Posterior cingulate gyrus (tissue), 11 donors: ENCODE data around the gene TYW1B.
A peak's percentile ranks its signal among the peaks of the same experiment; 100 is the strongest.
"Not testable (repeated sequence)": the region's sequence is repeated elsewhere in the genome, so short reads cannot be mapped to it uniquely, and the experiment has no call there.

Experiments
- DNase-seq, 10 donors: peaks; one replicate each; pipeline versions ENCODE4 v3.0.0 to v3.0.0-alpha.2; 2020 to 2021; ENCODE audit warnings: mixed read lengths in 3 of 10
- intact Hi-C: fragments of 100-400 bp; cut with DNase I; formaldehyde crosslinking; loops from one replicate; pipeline ENCODE4 v1.15.1; 2023

Gene TYW1B, protein sequence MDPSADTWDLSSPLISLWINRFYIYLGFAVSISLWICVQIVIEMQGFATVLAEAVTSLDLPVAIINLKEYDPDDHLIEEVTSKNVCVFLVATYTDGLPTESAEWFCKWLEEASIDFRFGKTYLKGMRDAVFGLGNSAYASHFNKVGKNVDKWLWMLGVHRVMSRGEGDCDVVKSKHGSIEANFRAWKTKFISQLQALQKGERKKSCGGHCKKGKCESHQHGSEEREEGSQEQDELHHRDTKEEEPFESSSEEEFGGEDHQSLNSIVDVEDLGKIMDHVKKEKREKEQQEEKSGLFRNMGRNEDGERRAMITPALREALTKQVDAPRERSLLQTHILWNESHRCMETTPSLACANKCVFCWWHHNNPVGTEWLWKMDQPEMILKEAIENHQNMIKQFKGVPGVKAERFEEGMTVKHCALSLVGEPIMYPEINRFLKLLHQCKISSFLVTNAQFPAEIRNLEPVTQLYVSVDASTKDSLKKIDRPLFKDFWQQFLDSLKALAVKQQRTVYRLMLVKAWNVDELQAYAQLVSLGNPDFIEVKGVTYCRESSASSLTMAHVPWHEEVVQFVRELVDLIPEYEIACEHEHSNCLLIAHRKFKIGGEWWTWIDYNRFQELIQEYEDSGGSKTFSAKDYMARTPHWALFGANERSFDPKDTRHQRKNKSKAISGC

DNA sequence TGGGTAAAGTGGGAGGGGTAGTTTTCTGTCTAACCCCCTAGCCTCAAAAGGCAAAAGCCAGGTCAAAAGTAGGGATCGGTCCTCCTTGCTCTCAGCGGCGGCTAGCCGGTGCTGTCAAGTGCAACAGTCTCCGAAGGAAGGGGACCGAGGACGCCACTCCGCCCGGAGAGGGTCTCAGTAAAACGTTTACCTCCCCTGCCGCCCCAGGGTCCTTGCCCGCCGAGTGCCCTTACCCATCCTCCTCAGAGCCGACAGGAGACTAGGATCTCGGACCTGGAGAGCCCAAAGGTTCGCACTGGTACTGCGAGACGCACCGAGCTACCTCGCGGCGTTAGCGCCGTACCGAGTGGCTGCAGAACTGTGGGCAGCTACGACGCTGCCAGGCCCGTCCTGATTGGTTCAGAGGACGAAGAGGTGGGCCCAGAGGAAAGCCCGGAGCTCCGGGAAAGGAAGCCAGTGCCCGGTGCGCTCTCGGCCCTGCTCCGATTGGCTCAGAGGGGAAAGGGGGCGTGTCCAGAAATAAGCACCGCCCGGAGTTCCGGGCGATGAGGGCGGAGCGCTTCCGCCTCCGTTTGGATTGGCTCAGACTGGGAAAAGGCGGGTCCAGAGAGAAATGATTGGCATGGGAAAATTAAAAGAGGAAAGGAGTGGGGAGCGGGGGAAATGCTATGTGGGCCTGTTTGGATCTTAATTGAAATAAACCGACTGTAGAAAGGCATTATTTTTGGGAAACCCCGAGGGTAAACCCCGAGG is at the start of gene TYW1B:
TYW1B (minus strand) TSS at position 362 of the 753 bp plus-strand sequence; CDS start at position 237, 125 bp downstream.
- peak; percentile 95 to 100 (median 98) for DNase-seq
- intact Hi-C loops: not testable (repeated sequence)

DNA sequence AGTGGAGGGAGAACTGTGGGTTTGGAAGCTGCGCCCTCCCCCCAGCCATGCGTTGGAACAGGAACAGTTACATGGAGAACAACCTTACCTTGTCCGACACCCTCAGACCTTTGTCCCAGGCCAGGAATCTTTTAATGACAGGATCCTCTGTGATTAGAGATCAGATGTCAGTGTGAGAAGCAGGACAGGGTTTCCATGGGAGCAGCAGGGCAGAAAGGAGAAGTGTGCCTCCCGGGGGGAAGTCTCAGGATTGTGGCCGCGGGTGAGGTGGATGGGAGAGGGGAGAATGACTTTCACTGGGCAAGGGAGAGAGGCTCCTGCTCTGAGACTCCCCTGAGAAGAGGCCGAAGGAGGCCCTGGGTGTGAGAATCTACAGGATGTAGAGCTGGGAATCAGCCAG is 39.6 kb upstream of the TYW1B start:
- intact Hi-C loops, DNase-seq: not testable (repeated sequence)

DNA sequence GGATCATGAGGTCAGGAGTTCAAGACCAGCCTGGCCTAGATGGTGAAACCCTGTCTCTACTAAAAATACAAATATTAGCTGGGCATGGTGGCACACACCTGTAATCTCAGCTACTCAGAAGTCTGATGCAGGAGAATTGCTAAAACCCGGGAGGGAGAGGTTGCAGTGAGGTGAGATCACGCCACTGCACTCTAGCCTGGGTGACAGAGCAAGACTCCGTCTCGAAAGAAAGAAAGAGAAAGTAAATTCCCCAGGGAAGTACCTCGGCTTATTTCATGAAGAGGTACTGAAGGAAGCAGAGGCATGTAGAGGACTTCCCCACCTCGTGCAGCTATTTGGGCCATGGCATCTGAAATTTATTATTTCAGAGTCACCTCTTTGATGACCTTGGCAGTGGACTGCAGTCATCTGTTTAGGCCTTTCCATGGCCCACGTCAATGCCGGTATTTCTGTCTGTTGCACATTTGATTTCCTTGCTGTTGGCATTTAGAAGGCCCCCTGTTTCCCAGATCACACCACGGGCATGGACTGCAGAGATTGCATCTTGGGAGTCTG is 30.9 kb upstream of the TYW1B start:
- intact Hi-C loops, DNase-seq: not testable (repeated sequence)

DNA sequence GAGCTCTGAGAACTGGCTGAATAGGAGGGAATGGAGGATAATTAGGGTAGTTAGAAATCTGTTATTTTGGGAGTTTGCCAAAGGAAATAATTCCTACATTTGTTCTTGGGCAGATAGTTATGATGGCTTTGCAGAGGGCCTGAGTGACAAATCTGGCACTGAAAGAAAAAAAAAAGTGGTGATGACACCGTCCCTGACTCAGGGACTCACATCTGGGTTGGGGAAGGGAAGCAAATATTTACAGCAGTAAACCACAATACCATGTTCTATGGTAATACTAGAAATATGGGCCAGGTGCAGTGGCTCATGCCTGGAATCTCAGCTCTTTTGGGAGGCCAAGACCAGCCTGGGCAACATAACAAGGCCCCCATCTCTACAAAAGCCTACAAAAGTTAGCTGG is 29.9 kb upstream of the TYW1B start:
- intact Hi-C loops, DNase-seq: not testable (repeated sequence)

DNA sequence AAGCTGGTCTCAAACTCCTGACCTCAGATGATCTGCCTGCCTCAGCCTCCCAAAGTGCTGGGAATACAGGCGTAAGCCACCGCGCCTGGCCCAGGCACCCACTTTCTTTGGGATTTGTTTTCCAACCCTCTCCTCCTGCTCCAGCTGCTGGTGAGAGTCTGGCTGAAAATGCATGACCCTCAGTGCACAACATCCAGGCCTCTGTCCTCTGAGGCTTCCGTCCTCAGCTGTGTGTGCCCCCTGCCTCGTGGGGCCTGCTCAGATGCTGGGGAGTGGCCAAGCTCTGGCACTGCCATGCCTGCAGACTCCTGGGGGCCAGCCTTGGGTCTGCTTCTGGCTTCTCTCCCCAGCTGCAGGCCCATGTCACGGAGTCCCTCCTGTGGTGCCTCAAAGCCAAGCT is 27.3 kb upstream of the TYW1B start:
- intact Hi-C loops: not testable (repeated sequence)

DNA sequence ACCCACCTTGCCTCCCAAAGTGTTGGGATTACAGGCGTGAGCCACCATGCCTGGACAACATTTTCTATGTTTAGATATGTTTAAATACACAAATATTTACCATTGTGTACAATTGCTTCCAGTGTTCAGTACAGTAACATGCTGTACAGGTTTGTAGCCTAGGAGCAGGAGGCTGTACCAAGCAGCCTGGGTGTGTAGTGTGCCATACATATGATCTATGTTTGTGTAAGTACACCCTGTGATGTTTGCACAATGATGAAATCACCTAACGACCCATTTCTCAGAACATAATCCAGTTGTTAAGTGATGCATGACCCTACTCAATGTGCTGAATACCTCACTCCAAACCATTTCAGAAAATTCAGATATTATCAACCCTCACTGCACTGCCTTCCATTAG is 24.9 kb upstream of the TYW1B start:
- DNase-seq, intact Hi-C loops: not testable (repeated sequence)

More for the DNA sequence above, 27.3 kb upstream of the TYW1B start:
- DNase-seq: not testable (repeated sequence)

DNA sequence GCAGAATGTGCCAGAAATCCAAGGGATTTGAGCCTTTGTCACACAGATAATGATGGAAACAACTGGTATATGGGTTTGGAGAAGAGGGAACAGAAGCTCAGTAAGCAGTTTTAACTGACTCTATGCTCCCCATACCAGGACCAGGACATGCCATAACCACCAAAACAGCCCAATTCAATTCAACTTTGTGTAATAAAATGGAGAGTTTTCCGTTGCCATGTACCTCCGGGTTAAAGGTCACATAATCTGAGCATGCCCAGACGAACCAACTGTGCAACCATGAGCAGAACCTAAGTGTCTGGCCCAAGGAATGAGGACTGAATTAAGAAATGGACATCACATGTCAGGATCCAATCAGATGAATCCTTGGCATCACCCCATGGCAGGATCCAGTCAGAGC is 22.7 kb upstream of the TYW1B start:
- intact Hi-C loops, DNase-seq: not testable (repeated sequence)

DNA sequence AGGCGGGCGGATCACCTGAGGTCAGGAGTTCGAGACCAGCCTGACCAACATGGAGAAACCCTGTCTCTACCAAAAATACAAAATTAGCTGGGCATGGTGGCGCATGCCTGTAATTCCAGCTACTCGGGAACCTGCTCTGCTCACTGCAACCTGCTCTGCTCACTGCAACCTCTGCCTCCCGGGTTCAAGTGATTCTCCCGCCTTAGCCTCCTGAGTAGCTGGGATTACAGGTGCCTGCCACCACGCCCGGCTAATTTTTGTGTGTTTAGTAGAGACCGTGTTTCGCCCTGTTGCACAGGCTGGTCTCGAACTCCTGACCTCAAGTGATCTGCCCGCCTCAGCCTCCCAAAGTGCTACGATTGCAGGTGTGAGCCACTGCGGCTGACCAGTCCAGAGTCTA is 16.1 kb upstream of the TYW1B start:
- DNase-seq, intact Hi-C loops: not testable (repeated sequence)

DNA sequence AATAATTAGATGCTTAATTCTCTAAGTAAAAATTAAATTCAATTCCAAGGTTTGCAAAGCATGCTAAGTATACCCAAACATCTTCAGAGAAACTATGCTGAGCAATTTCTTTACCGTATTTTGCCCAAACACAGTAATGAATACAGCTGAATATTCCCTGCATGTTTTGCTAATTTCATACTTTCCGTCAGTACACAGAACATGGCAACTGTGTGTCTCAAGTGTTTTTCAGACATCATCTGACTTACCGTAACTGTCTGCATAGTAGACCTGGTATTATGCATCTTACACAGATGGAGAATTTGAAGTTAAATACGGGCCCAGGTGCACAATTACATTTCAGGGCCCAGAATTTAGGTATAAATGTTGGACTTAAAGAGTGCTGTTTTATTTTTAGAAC is 15.2 kb upstream of the TYW1B start:
- intact Hi-C loops, DNase-seq: not testable (repeated sequence)

DNA sequence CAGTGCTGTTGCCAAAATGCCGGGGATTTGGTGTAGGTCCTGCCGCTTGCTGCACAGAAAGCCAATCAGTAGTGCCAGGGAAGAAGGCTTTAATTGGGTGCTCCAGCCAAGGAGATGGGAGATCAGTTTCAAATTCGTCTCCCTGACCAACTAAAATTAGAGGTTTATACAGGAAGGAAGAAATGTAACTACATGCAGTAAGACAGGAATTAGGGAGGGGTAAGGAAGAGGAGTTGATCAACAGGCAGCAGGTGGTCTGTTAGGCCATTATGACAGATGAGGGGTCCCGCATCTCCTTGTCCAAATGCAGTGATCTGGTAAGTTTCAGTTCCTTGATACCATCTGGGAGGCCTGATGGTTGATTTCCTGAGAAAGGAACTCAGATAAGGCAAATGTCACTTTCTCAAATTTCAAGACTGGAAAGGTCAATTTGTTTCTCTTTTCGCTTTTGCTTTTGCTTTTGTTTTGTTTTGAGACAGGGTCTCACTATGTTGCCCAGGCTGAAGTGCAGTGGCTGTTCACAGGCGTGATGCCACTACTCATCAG is 13.0 kb upstream of the TYW1B start:
- DNase-seq, intact Hi-C loops: not testable (repeated sequence)

DNA sequence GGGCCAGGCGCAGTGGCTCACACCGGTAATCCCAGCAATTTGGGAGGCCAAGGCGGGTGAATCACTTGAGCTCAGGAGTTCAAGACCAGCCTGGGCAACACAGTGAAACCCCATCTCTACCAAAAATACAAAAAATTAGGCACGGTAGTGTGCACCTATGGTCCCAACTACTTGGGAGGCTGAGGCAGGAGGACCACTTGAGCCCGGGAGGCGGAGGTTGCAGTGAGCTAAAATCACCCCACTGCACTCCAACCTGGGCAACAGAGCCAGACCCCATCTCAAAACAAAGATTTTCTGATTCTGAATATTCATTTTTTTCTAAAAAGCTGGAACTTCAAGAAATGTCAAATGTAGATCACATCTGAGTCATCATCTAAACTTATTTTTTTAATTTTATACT is 10.3 kb upstream of the TYW1B start:
- DNase-seq, intact Hi-C loops: not testable (repeated sequence)

DNA sequence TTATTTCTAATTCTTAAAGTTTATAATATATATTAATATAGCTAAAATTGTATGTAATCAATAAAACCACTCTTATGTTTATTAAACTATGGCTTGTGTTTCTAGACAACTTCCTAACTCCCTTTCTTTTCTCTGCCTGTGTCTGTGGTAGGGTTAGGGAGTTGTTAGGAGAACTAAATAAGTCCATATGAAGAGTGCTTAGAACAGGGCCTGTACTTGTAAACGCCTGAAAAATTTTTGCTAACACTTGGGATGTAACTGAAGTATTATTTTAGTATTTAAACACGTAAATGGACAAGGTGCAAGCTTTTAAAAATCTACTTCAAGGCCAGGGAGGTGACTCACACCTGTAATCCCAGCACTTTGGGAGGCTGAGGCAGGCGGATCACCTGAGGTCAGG is 9.3 kb upstream of the TYW1B start:
- DNase-seq, intact Hi-C loops: not testable (repeated sequence)

DNA sequence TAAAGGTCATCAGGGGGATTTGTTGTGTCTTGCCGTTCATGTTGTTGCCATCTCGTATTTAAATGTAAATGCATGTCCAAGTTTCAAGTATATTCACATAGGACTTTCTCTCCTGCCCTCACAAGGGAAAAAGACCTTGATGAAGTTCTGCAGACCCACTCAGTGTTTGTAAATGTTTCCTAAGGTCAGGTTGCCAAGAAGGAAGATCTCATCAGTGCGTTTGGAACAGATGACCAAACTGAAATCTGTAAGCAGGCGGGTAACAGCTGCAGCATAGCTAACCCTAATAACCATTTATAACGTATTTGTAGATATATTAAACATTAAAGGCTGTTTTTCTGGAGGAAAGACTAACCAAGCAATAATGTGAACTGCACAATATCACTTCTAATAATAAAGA is 2.6 kb upstream of the TYW1B start:
- intact Hi-C loops, DNase-seq: not testable (repeated sequence)

DNA sequence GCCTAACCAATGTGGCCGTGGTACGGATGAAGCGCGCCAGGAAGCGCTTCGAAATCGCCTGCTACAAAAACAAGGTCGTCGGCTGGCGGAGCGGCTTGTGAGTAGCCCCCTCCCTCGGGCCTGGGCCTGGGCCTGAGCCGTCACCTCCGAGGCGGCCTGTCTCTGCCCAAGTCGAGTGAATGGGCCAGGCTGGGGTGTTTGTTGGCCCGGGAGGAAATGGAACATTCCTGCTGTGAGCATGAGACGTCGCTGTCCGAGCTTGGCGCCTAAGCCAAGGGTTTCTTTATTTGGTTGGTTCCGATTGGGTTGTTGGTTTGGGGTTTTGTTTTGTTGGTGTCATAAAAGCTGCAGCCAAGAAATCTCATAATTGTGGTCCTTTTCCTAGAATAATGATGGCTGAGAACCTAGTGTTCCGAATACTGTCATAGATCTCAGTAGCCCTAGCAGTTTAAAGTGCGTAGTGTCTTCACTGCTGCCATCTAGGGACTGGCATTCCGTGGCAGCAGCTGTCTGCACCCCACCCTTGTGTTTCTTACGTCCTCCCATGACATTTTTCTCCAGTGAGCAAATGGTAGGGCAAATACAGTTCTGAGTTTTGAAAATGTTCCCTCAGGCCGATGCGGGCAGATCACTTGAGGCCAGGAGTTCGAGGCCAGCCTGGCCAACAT is 1.8 kb upstream of the TYW1B start:
- DNase-seq: peak in 9 of 10 donors; percentile 19 to 90 (median 37)
- intact Hi-C loops: not testable (repeated sequence)

DNA sequence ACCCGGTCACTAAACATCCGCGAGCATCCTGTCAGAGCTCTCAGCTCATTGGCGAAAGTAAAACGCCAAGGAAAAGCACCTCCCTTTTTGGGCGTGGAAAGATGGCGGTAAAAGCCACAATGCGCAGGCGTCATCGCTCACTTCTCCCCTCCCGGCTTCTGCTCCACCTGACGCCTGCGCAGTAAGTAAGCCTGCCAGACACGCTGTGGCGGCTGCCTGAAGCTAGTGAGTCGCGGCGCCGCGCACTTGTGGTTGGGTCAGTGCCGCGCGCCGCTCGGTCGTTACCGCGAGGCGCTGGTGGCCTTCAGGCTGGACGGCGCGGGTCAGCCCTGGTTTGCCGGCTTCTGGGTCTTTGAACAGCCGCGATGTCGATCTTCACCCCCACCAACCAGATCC is 1.3 kb upstream of the TYW1B start:
- intact Hi-C loops: not testable (repeated sequence)
- DNase-seq: peak; percentile 92 to 99 (median 95)

DNA sequence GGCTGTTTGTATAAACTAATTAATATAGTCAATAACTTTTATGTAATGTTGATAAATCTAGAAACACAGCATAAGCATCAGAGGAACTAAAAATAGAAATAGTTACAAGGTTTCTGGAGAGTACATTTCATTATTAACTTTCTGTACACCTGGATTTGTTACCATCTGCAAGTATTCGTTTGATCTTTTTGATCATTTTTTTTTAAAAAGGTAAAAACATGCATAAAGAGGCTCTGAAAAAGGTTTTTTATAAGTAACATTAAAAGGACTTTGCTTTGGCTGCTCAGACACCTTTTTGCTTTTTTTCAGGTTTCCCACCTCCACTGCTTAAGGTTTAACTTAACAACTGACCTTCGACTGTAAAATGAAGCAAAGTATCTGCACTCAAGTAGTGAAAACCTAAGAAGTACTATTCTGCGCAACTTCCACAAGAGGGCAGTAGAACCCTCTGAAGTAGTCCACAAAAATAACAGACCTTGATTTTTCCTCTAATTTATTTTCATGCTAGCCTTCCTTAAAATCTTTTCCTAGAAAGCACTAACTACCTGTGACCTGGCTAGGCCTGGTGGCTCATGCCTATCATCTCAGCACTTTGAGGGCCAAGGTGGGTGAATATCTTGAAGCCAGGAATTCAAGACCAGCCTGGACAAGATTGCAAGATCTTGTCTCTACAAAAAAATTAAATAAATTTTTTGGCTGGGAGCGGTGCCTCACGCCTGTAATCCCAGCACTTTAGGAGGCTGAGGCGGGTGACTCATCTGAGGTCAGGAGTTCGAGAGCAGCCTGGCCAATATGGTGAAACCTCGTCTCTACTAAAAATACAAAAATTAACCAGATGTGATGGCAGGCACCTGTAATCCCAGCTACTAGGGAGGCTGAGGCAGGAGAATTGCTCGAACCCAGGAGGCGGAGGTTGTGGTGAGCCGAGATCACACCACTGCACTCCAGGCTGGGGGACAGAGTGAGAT is 4.0 kb downstream of the TYW1B start:
- intact Hi-C loops, DNase-seq: not testable (repeated sequence)

DNA sequence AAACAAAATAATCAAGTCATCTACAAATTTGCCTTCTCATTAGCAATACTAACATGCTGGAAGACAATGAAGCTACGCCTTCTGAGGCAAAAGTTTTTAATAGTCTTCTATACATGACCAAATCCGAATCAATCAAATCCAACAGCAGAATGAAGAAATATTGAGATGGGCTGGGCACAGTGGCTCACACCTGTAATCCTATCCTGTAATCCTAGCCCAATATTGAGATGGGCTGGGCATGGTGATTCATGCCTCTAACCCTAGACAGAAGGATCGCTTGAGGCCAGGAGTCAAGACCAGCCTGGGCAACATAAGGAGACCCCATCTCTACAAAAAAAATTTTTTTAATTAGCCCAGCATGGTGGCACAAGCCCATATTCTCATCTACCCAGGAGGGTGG is 5.5 kb downstream of the TYW1B start:
- intact Hi-C loops, DNase-seq: not testable (repeated sequence)

DNA sequence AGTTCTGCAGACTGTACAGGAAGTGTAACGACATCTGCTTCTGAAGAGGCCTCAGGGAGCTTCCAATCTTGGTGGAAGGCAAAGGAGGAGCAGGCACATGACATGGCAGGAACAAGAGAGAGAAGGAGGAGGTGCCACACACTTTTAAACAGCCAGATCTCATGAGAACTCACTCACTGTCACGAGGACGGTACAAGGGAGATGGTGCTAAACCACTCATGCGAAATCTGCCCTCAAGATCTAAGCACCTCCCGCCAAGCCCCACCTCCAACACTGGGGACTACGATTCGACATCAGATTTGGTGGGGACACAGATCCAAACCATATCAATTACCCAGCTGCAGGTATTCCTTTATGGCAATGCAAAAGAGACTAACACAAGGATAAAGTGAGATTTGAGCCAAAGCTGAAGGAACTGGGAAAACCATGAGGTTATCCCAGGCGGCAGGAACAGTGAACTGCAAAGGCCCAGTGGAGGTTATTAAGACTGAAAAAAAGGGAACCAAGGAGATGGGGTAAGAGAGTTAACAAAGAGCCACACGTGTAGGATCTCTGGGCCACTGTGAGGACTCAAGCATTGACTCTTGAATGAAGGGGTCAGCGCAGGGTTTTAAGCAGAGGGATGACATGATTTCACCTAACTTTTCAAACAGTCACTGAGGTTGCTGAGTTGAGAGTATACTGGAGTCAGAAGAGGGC is 9.2 kb downstream of the TYW1B start:
- DNase-seq, intact Hi-C loops: not testable (repeated sequence)
